HG03139 (cell line): ENCODE measurements around the gene TNNI3K.
"Not testable (repeated sequence)": the region's sequence is repeated elsewhere in the genome, so short reads cannot be mapped to it uniquely, and the experiment has no call there.

Source experiments
- ATAC-seq: cut with Tn5 transposase; IDR thresholded peaks from one replicate; pipeline ENCODE4 v1.9.1; 2021; ENCODE audit not compliant: unreplicated experiment

The TNNI3K gene

DNA sequence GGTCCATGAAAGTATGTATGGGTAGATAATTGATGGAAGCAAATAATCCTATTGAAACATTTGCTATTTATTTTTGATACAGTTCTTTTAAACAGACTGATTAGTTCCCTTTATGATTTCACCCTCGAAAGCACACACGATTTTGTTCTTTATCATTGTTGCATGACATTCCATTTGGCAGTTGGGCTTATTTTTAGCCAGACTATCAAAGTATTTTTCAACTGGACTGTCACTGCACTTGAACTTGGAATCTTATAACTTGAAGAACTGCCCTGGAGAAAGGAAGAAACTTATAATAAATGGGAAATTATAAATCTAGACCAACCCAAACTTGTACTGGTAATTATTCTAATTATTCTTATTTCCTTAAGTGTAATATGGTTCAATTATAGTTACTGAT, at the start of gene TNNI3K:
TNNI3K (plus strand) TSS at position 235 of the 400 bp plus-strand sequence; CDS start at position 300, 65 bp downstream.
- no peak for ATAC-seq

DNA sequence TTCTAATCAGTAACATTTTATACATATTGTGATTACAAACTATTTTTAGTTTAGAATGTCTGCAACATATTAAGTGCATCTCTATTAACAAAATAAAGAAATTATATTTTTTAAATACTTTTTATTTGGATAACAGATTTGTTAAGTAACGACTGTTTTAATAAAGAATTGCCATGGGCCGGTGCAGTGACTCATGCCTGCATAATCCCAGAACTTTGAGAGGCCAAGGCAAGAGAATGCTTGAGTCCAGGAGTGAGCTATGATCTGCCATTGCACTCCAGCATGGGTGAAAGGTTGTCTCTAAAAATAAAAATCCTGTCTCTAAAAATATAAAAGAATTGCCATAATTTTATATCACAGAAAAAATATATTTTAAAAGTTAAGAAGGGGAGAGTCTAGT, 41.3 kb upstream of the TNNI3K start:
- no peak for ATAC-seq

DNA sequence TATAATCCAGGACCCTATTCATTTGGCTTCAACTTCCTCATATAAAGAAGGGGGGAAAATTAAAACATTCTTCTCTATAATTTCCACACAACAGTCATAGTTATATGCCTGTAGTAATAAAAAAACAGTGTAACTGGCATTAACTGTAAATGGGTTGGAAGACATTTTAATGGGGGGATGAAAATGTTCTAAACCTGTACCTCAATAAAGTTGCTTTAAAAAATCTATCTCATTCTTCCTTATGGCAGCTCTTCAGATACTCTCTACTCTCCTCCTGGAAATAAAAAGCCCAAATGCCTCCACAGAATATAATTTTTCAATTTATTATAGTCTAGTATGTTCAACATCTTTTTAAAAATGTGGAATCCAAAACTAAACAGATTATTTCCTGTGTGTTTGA, 39.8 kb upstream of the TNNI3K start:
- no peak for ATAC-seq

DNA sequence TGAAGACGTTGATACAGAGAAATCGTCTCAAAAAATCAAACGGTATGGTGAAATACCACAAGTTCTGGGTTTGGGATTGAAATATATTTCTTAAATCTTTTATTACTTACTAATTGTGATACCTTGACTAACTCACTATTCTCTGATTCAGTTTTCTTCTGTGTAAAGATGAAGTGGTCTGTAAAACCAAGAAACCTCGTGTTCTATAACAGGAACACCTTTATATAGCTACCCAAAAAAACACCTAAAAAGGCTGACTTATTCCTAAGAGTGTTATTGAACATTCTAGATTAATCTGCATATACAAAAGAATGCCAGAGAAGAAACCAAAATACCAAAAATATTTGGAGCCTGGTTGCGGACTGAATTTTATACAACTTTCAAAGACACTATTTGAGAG, 37.9 kb upstream of the TNNI3K start:
- ATAC-seq = no peak

GRCh38 chr1:74197657-74198552, 37.3 kb upstream of the TNNI3K start, which contains the start of the genes FPGT and LRRIQ3:
TSS of gene FPGT (plus strand) at chr1:74198242. CDS start at chr1:74198279, 37 bp downstream.
TSS of gene LRRIQ3 (minus strand) at chr1:74198176. CDS start at chr1:74183684, 14,492 bp downstream.
- ATAC-seq = peak; percentile 94

- ATAC-seq = no peak
Observed at GRCh38 chr1:74199504-74199903, 35.7 kb upstream of the TNNI3K start.

DNA sequence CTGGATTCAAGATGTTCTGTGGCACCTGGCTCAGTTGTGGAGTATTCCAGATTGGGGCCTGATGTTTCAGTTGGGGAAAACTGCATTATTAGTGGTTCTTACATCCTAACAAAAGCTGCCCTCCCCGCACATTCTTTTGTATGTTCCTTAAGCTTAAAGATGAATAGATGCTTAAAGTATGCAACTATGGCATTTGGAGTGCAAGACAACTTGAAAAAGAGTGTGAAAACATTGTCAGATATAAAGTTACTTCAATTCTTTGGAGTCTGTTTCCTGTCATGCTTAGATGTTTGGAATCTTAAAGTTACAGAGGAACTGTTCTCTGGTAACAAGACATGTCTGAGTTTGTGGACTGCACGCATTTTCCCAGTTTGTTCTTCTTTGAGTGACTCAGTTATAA, 29.9 kb upstream of the TNNI3K start:
- ATAC-seq = no peak

- no peak for ATAC-seq
Observed at GRCh38 chr1:74215229-74215628, 20.0 kb upstream of the TNNI3K start.

GRCh38 chr1:74222701-74223100, 12.5 kb upstream of the TNNI3K start:
- no peak for ATAC-seq

DNA sequence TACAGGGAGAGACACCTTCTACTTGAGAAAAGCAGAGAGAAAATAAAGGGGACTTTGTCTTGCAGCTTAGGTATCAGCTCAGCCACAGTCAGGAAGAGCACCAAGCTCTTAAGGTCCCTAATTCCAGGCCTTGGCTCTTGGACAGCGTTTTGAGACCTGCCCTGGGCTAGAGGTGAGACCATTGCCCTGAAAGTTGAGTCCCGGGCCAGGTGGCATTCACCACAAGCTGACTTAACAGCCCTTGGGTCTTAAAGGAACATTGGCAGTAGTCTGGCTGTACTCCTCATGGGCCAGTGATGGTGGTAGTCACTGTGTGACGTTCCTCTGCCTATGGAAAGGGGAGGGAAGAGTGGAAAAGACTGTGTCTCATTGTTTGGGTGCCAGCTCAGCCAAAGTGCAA, 11.7 kb upstream of the TNNI3K start:
- ATAC-seq = no peak

DNA sequence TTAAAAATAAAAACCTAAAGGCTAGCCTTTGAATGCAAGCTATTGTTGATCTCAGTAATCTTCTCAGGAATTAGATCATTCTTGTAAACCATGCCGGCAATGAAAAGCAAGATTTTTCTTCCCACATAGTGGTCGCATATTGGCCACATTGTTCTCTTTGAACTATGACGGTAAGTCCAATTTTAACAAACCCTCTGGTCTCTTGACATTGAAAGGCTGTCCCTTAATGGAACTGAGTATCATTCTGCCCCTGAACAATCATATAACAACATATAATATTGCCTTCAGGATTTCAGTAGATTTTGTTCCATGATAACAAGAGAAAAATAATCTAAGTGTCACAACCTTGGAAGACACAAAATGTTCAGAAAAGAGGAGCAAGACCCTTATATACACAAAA, 1.3 kb downstream of the TNNI3K start:
- no peak for ATAC-seq

DNA sequence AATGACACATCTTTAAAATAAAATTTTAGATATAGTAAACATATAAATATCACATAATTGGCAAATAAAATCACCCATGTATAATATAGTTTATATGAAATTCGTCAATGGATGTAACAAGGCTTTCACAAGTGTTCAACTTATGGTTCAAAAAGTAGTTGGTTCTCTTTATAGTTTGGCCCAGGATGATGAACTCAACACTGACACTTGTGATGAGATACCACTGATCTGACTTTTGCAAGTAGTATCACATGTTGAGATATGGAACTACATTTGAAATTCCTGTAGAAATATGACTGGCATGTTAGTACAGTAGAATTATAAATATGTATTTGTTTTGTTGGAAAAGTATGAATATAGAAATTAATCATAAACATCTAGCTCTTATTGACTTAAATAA, 1.8 kb downstream of the TNNI3K start:
- ATAC-seq = no peak

DNA sequence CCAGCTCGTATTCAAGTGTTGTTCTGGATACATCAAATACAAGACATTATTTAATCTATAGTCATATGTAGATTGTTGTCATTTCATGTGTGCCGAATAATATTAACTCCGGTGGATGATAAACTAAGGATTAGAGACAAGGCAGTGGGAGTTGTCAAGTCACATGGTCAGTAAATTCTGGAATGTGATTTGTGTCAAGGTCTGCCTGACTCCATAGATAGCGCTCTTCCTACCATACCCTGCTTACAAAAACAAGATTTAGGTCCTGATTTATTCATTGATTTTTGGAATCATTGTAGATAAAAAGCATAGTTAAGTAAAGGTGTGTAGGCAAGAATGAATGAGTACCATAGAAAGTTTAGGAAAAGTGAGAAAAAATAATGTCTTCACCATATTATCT, 2.6 kb downstream of the TNNI3K start:
- no peak for ATAC-seq

DNA sequence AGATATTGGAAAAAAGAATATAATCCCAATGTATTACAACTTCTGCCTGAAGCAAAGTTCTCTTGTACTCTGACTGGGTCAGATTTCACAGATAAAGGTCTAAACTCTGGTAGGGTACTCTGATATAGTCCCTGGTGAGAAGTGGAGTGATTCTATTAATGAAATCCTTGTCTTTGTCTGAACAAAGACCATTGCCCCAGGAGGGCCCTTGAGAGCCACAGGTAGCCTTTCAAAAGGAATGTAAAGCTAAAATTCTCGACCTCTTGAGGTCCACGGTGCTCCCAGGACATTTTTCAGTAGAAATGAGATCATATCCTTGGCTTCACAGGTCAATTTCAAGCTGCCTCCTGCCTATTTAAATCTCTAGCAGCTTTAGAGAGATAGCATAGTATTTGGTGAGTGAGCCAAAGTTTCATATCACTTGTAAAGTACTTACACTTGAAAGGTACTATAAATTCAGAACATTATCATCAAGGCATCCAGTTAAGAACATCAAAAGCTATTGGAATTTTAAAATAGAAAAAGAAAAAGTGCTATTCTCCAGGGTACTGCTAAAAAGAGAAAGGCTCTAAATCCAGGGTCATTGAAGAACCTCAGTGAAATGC, 10.1 kb downstream of the TNNI3K start:
- no peak for ATAC-seq

- no peak for ATAC-seq
Observed at GRCh38 chr1:74246315-74246714, 11.1 kb downstream of the TNNI3K start.

DNA sequence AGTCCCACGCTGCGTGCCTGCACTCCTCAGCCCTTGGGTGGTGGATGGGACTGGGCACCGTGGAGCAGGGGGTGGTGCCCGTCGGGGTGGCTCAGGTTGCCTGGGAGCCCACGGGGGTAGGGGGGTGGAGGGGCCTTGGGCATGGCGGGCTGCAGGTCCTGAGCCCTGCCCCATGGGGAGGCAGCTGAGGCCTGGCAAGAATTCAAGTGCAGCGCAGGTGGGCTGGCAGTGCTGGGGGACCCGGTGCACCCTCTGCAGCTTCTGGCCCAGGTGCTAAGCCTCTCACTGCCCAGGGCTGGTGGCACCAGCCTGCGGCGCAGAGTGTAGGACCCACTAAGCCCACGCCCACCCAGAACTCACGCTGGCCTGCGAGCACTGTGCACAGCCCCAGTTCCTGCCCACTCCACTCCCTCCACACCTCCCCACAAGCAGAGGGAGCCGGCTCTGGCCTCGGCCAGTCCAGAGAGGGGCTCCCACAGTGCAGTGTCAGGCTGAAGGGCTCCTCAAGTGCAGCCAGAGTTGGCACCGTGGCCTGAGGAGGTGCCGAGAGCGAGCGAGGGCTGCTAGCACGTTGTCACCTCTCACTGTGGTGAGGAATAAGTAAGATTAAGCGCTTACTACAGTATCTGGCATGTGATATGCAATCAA, 12.8 kb downstream of the TNNI3K start:
- ATAC-seq = no peak

- ATAC-seq = not testable (repeated sequence)
Observed at GRCh38 chr1:74253243-74253824, 18.1 kb downstream of the TNNI3K start.

- no peak for ATAC-seq
Observed at GRCh38 chr1:74266001-74266400, 30.8 kb downstream of the TNNI3K start.

GRCh38 chr1:74271503-74271902, 36.3 kb downstream of the TNNI3K start:
- no peak for ATAC-seq

DNA sequence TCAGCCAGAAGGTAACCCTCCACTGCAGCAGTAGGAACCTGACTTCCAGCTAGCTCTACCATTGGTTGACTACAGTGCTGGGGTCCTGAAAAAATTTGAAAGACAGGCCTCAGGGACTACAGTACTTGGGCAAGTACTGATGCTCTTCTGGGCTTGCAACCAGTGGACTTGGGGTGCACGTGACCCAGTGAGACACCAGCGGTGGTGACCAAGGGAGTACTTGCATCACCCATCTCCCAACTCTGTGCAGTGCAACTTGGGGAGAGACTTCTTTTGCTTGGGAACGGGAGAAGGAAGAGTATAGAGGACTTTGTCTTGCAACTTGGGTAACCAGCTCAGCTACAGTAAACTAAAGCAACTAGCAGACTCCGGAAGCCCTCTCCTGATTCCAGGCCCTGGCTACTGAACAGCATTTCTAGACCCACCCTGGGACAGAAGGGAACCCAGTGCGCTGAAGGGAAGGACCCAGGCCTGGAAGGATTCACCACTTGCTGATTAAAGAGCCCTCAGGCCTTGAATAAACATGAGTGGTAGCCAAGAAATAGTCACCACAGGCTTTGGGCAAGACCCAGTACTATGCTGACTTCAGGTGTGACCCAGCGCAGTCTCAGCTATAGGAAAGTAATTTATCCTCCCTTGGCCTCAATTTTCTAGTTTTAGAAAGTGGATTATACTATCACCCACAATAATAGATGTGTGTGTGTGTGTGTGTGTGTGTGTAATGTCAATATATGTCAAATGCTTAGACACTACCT, 45.6 kb downstream of the TNNI3K start:
- ATAC-seq = no peak

DNA sequence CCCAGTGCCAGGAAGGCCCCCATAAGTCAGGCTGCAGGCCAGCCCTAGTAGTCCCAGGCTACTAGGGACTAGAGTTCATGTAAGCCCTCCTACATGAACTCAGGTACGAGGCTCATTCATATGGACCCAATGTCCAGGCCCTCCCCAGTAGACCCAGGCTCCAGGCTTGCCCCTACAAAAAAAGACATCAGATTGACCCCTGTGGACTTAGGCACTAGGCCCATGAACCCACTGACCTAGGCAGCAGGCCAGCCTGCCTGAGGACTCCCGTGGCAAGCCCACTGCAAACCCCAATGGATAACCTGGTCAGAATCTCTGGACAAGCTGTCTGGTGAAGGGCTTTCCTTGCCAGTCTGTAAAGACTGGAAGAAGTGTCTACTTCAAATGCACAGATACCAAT, 51.2 kb downstream of the TNNI3K start:
- no peak for ATAC-seq
